Neural progenitor cell (in vitro differentiated cells): ENCODE data around the gene CABP2.

Experiments used
- EZH2 ChIP-seq: fragments of 200-600 bp; sonication (generic); IDR thresholded peaks from 2 replicates; pipeline ENCODE4 v1.6.1; 2017; ENCODE audit warnings: antibody characterized with exemption, mild to moderate bottlenecking, moderate library complexity
- EZH2phosphoT487 ChIP-seq: fragments of 200-600 bp; sonication (generic); IDR thresholded peaks from 2 replicates; pipeline ENCODE4 v1.6.1; 2017; ENCODE audit warnings: antibody characterized with exemption
- TF ChIP-seq, protein P1 (sequence below): fragments of 200-600 bp; sonication (generic); IDR thresholded peaks from 2 replicates; pipeline ENCODE4 v1.5.1; 2017; ENCODE audit warnings: antibody characterized with exemption, mild to moderate bottlenecking

DNA sequence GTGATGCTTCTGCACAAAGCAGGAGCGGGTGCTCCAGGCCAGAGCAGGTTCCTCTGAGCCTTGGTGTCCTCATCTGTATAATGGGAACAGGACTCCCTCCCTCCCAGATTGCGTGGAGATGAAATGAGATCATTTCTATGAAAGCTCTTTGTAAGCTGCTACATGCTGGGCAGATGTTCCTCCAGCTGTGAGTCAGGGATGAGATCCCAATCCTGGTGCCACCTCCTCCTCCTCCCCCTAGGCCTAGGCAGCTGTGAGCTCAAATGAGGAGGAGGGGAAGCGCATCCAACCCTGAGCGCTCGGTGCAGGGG lies 7.0 kb upstream of the CABP2 start:
- TF ChIP-seq, protein P1, sequence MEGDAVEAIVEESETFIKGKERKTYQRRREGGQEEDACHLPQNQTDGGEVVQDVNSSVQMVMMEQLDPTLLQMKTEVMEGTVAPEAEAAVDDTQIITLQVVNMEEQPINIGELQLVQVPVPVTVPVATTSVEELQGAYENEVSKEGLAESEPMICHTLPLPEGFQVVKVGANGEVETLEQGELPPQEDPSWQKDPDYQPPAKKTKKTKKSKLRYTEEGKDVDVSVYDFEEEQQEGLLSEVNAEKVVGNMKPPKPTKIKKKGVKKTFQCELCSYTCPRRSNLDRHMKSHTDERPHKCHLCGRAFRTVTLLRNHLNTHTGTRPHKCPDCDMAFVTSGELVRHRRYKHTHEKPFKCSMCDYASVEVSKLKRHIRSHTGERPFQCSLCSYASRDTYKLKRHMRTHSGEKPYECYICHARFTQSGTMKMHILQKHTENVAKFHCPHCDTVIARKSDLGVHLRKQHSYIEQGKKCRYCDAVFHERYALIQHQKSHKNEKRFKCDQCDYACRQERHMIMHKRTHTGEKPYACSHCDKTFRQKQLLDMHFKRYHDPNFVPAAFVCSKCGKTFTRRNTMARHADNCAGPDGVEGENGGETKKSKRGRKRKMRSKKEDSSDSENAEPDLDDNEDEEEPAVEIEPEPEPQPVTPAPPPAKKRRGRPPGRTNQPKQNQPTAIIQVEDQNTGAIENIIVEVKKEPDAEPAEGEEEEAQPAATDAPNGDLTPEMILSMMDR: no peak
- no peak for TF ChIP-seq EZH2phosphoT487
- no peak for TF ChIP-seq EZH2
